ENCODE results near the gene PIGQ. TPM values are rescaled to one million over a fixed set of nuclear protein-coding genes. Genes with fewer than 3 reads are reported as not detected.

Gene PIGQ
- total RNA-seq, 1 donor from 2014 or later: 68.9 TPM

DNA sequence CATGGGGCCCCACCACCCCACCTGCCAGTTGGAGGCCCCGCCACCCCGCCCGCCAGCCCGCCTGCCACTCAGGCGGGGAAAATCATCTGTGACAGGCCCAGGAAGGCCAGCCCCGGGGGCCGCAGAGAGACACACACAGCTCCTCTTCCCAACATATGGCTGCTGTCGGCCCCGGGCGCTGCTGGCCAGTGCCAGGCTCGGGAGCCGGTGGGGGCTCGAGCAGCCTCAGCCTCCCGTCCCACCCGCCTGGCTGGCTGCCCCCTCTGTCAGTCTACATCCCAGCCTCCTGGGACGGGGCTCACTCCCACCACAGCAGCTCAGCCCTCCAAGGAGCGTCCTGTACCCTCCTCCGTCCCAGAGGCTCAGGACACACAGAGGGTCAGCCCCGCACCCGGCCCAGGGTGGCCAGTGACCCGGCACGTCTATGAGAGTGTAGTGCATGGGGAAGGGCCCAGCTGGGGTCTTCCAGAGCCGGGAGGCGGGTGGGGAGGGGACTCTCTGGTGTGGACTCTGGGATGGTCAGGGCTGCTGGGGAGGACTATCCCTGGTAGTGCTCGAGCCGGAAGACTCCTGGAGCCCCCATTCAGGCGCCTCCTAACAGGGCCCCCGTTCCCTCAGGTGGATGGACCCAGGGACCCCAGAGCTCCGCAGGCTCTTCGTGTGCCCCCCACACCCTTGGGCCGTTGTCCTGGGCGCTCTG, 13.1 kb upstream of the PIGQ start:
- H3K27me3 ChIP-seq (ENCODE audit: low read depth): peaks cover 36% of the 10 kb centered on the region
- peaks cover 19% of the 10 kb centered on the region for H3K36me3 ChIP-seq
- no peak overlapping the region for H3K27ac ChIP-seq
- H3K4me1 ChIP-seq: no peaks in the 10 kb centered on the region
- H3K9me3 ChIP-seq: no peaks in the 10 kb centered on the region
- ATAC-seq: no peak
- intact Hi-C loops (cut with DNase I): no loop called here
- no peak for TF ChIP-seq CTCF (IDR thresholded peaks at IDR 0.05)
- no peak for DNase-seq
- H3K4me3 ChIP-seq: no peak overlapping the region

DNA sequence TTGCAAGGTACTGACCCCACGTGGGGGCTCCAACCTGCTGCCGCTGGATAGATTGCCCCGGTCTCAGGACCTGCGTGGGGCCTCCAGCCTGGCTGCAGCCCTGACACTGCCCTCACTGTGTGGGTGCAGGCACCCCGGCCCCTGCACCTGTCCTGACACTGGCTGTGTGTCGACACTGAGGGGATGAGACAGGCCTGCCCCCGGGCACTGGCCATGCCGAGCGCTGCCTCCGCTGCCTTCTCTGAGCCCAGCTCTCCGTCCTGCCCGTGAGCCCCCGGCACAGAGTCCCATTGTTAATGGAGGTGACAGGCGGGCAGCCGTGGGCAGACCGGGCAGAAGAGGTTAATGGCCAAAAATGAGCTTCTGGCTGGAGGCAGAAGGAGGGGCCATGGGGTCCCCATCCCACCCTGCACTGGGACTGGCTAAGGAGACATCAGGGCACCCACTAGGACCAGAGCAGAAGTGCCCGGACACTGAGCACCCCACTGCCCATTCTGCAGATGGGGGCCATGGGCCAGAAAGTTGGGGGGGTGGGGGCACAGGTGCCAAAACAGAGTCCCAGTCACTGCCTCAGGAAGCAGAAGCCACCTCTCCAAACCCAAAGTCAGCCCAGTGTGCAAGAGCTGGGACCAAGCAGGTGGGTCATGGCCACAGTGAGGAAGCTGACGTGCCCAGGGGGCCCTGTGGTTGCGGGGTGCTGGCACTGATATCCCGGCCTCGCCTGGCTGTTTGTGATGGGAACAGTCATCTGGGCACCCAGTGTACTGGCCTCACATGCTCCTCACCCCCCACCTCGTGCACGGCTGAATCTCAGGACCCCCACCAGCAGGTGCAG, 12.1 kb upstream of the PIGQ start:
- no peak overlapping the region for H3K4me3 ChIP-seq
- ATAC-seq: no peak
- DNase-seq: no peak
- H3K36me3 ChIP-seq: peaks cover 8% of the 10 kb centered on the region
- no peak for TF ChIP-seq CTCF (IDR thresholded peaks at IDR 0.05)
- no peaks in the 10 kb centered on the region for H3K9me3 ChIP-seq
- intact Hi-C loops (cut with DNase I): no loop called here
- H3K27me3 ChIP-seq (ENCODE audit: low read depth): peaks cover 42% of the 10 kb centered on the region
- H3K4me1 ChIP-seq: no peaks in the 10 kb centered on the region
- H3K27ac ChIP-seq: no peak overlapping the region

GRCh38 chr16:558298-559020, 11.3 kb upstream of the PIGQ start:
- Histone ChIP-seq H3K4me3 (no peak overlapping the region), H3K36me3 (peaks cover 4% of the 10 kb centered on the region), H3K4me1 (no peaks in the 10 kb centered on the region), H3K9me3 (no peaks in the 10 kb centered on the region), H3K27me3 (ENCODE audit: low read depth) (peaks cover 47% of the 10 kb centered on the region), H3K27ac (no peak overlapping the region)
- intact Hi-C loops (cut with DNase I): no loop called here
- DNase-seq: no peak
- no peak for ATAC-seq
- no peak for TF ChIP-seq CTCF (IDR thresholded peaks at IDR 0.05)

DNA sequence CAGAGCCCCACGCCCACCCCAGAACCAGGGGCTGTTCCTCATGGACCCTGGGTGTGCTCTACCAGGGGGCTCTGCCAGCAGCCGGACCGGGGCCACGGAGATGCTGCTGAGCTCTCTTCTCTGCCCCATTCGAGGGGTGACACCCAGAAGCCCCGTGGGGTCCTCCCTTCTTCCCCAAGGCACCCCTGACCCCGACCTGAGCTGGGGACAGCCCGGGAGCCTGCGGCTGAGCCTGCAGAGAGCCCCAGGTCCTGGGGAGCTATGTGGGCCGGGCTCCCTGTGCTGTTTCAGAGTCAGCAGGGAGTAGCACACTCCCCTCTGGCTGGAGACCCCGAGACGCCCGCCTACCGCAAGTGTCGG, 10.8 kb upstream of the PIGQ start:
- TF ChIP-seq CTCF (IDR thresholded peaks at IDR 0.05): no peak
- Histone ChIP-seq H3K36me3 (no peaks in the 10 kb centered on the region), H3K27me3 (ENCODE audit: low read depth) (peaks cover 47% of the 10 kb centered on the region), H3K4me3 (no peak overlapping the region), H3K27ac (no peak overlapping the region), H3K4me1 (no peaks in the 10 kb centered on the region), H3K9me3 (no peaks in the 10 kb centered on the region)
- ATAC-seq (no peak), DNase-seq (no peak)
- intact Hi-C loops (cut with DNase I): no loop called here

- no peak overlapping the region for H3K4me3 ChIP-seq
These were observed 10.2 kb upstream of the PIGQ start for GRCh38 chr16:559411-560203.

More at GRCh38 chr16:559411-560203, 10.2 kb upstream of the PIGQ start:
- peaks cover 47% of the 10 kb centered on the region for H3K27me3 ChIP-seq (ENCODE audit: low read depth)
- H3K9me3 ChIP-seq: no peaks in the 10 kb centered on the region
- ATAC-seq (no peak), DNase-seq (no peak)
- no peak overlapping the region for H3K27ac ChIP-seq
- H3K4me1 ChIP-seq: no peaks in the 10 kb centered on the region
- intact Hi-C loops (cut with DNase I): no loop called here
- H3K36me3 ChIP-seq: no peaks in the 10 kb centered on the region
- no peak for TF ChIP-seq CTCF (IDR thresholded peaks at IDR 0.05)

Measured in lower lobe of right lung (tissue), 2 donors.